OCI-LY3 (cell line): Measurements from ENCODE around the gene LRRC7.

Experiments
- EZH2phosphoT487 ChIP-seq: fragments of 200-600 bp; shearing (Covaris generic); IDR thresholded peaks from 2 replicates; pipeline ENCODE4 v1.6.1; 2018; ENCODE audit warnings: antibody characterized with exemption, mixed run types, low read depth
- TF ChIP-seq, protein P1 (sequence below): fragments of 200-600, 300-600 bp; sonication (generic); IDR thresholded peaks from 2 replicates; pipeline ENCODE4 v1.5.1; 2014; ENCODE audit warnings: antibody characterized with exemption, low read length, low read depth

DNA sequence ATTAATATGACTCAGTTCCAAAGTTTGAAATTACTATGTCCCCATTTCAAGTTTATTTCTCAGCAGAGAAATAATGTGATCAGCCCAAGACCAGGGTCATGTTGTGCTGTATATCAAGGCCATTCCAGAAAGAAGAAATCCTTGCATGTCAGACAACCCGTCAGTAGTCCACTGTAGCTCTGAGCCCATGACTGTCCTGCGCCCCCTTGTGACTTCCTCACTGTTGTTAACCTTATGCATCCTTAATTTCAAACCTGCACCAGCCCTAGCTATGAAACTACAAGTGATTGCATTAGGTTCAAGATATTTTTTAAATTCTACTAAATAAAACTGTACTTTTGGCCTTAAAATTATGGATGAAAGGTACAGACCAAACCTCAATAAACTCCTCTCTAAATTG, 133.0 kb downstream of the LRRC7 start:
- TF ChIP-seq, protein P1, sequence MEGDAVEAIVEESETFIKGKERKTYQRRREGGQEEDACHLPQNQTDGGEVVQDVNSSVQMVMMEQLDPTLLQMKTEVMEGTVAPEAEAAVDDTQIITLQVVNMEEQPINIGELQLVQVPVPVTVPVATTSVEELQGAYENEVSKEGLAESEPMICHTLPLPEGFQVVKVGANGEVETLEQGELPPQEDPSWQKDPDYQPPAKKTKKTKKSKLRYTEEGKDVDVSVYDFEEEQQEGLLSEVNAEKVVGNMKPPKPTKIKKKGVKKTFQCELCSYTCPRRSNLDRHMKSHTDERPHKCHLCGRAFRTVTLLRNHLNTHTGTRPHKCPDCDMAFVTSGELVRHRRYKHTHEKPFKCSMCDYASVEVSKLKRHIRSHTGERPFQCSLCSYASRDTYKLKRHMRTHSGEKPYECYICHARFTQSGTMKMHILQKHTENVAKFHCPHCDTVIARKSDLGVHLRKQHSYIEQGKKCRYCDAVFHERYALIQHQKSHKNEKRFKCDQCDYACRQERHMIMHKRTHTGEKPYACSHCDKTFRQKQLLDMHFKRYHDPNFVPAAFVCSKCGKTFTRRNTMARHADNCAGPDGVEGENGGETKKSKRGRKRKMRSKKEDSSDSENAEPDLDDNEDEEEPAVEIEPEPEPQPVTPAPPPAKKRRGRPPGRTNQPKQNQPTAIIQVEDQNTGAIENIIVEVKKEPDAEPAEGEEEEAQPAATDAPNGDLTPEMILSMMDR = peak; percentile 32
- no peak for TF ChIP-seq EZH2phosphoT487
